Mesendoderm (in vitro differentiated cells): ENCODE measurements around the gene SRPK2.
"Not testable (repeated sequence)": the region's sequence is repeated elsewhere in the genome, so short reads cannot be mapped to it uniquely, and the experiment has no call there.

ENCODE experiments used
- DNase-seq: peaks from one replicate; pipeline ENCODE4 v3.0.0; 2013
- H2AK5ac ChIP-seq: 2 replicates; pipeline ENCODE4 v1.6.1; 2013; ENCODE audit warnings: low read length, inconsistent platforms
- H2BK120ac ChIP-seq: 2 replicates; pipeline ENCODE4 v1.6.1; 2013; ENCODE audit warnings: low read depth, mild to moderate bottlenecking, low read length, moderate library complexity, mixed read lengths
- H2BK15ac ChIP-seq: replicated peaks from 2 replicates; pipeline ENCODE4 v1.6.1; 2013; ENCODE audit warnings: low read depth, mild to moderate bottlenecking, moderate library complexity
- H2BK5ac ChIP-seq: 2 replicates; pipeline ENCODE4 v1.6.1; 2013; ENCODE audit warnings: low read length, inconsistent platforms
- H3K18ac ChIP-seq: 2 replicates; pipeline ENCODE4 v1.6.1; 2013; ENCODE audit warnings: mild to moderate bottlenecking, low read length, mixed read lengths
- H3K23ac ChIP-seq: one replicate; pipeline ENCODE4 v1.6.1; 2013; ENCODE audit warnings: low read length
- H3K27ac ChIP-seq: 2 replicates; pipeline ENCODE4 v1.5.1; 2013; ENCODE audit warnings: low read depth, mild to moderate bottlenecking, inconsistent platforms, low read length, moderate library complexity
- H3K27me3 ChIP-seq: 2 replicates; pipeline ENCODE4 v1.6.1; 2013; ENCODE audit warnings: low read length, control low read depth, mild to moderate bottlenecking, inconsistent platforms; ENCODE audit not compliant: insufficient read depth, poor library complexity
- H3K36me3 ChIP-seq: 2 replicates; pipeline ENCODE4 v1.6.1; 2013; ENCODE audit warnings: low read length, inconsistent platforms; ENCODE audit not compliant: control insufficient read depth, insufficient read depth
- H3K4ac ChIP-seq: one replicate; pipeline ENCODE4 v1.6.1; 2013; ENCODE audit warnings: low read depth, mild to moderate bottlenecking, low read length, moderate library complexity
- H3K4me1 ChIP-seq: 2 replicates; pipeline ENCODE4 v1.6.1; 2013; ENCODE audit warnings: low read depth, low read length, inconsistent platforms; ENCODE audit not compliant: control insufficient read depth
- H3K4me2 ChIP-seq: 2 replicates; pipeline ENCODE4 v1.6.1; 2013; ENCODE audit warnings: low read length
- H3K4me3 ChIP-seq: 2 replicates; pipeline ENCODE4 v1.5.1; 2013; ENCODE audit warnings: mild to moderate bottlenecking, low read length
- H3K56ac ChIP-seq: one replicate; pipeline ENCODE4 v1.6.1; 2013; ENCODE audit warnings: low read length
- H3K79me1 ChIP-seq: 2 replicates; pipeline ENCODE4 v1.6.1; 2013; ENCODE audit warnings: low read length, inconsistent platforms
- H3K79me2 ChIP-seq: 2 replicates; pipeline ENCODE4 v1.6.1; 2013; ENCODE audit warnings: mild to moderate bottlenecking, low read length; ENCODE audit not compliant: control insufficient read depth, insufficient read depth
- H3K9ac ChIP-seq: 2 replicates; pipeline ENCODE4 v1.6.1; 2013; ENCODE audit warnings: low read length, inconsistent platforms
- H4K5ac ChIP-seq: one replicate; pipeline ENCODE4 v1.6.1; 2013; ENCODE audit warnings: low read length
- H4K8ac ChIP-seq: one replicate; pipeline ENCODE4 v1.6.1; 2013; ENCODE audit warnings: low read depth, mild to moderate bottlenecking, control low read depth, low read length, moderate library complexity
- WGBS: extraction: QIAGEN DNeasy Blood & Tissue Kit; methylation state at CpG from one replicate; pipeline ENCODE4 v1.1.7; 2013; ENCODE audit warnings: low lambda C conversion rate, missing lambda C conversion rate; ENCODE audit not compliant: insufficient coverage; ENCODE audit errors: extremely low coverage; 5-methylcytosine and 5-hydroxymethylcytosine counted together

SRPK2 gene

GRCh38 chr7:105367458-105367857 lies 21.3 kb downstream of the SRPK2 start:
- no peak overlapping the region for H3K4ac ChIP-seq
- no peak overlapping the region for H3K4me2 ChIP-seq
- no CpG with 5 or more reads among the region's 2 CpGs for whole genome bisulfite sequencing
- no peak overlapping the region for H3K23ac ChIP-seq
- H2AK5ac ChIP-seq: no peak overlapping the region
- no peaks in the 10 kb centered on the region for H3K27me3 ChIP-seq
- H3K79me1 ChIP-seq: peaks cover 11% of the 10 kb centered on the region
- H4K8ac ChIP-seq: no peak overlapping the region
- H2BK5ac ChIP-seq: no peak overlapping the region
- no peaks in the 10 kb centered on the region for H3K36me3 ChIP-seq
- H3K9ac ChIP-seq: no peak overlapping the region
- no peak for DNase-seq
- peaks cover 25% of the 10 kb centered on the region for H3K79me2 ChIP-seq
- no peak overlapping the region for H2BK120ac ChIP-seq
- H3K18ac ChIP-seq: no peak overlapping the region
- H2BK15ac ChIP-seq: no peak overlapping the region
- H3K27ac ChIP-seq: no peak overlapping the region
- no peak overlapping the region for H3K56ac ChIP-seq
- H3K4me3 ChIP-seq: no peak overlapping the region
- H4K5ac ChIP-seq: no peak overlapping the region
- H3K4me1 ChIP-seq: no peaks in the 10 kb centered on the region

- H3K4me2 ChIP-seq: no peak overlapping the region
- no peaks in the 10 kb centered on the region for H3K4me1 ChIP-seq
- no peak overlapping the region for H2AK5ac ChIP-seq
- H3K9ac ChIP-seq: no peak overlapping the region
- no CpG with 5 or more reads among the region's 25 CpGs for WGBS
- H3K23ac ChIP-seq: no peak overlapping the region
- no peaks in the 10 kb centered on the region for H3K27me3 ChIP-seq
- peaks cover 19% of the 10 kb centered on the region for H3K79me2 ChIP-seq
- H3K79me1 ChIP-seq: peaks cover 11% of the 10 kb centered on the region
- no peak overlapping the region for H4K5ac ChIP-seq
- H2BK120ac ChIP-seq: no peak overlapping the region
- no peak overlapping the region for H3K18ac ChIP-seq
- H3K4ac ChIP-seq: no peak overlapping the region
- H4K8ac ChIP-seq: no peak overlapping the region
- H2BK15ac ChIP-seq: no peak overlapping the region
- H3K27ac ChIP-seq: no peak overlapping the region
- no peak overlapping the region for H3K56ac ChIP-seq
- DNase-seq: no peak
- no peaks in the 10 kb centered on the region for H3K36me3 ChIP-seq
- H2BK5ac ChIP-seq: no peak overlapping the region
- no peak overlapping the region for H3K4me3 ChIP-seq
Measured at GRCh38 chr7:105365541-105366534, 22.9 kb downstream of the SRPK2 start.

- peaks cover 7% of the 10 kb centered on the region for H3K79me1 ChIP-seq
- H2BK15ac ChIP-seq: no peak overlapping the region
- H2BK5ac ChIP-seq: no peak overlapping the region
- H3K4ac ChIP-seq: no peak overlapping the region
- no peak overlapping the region for H3K56ac ChIP-seq
- no peaks in the 10 kb centered on the region for H3K4me1 ChIP-seq
- H3K27me3 ChIP-seq: no peaks in the 10 kb centered on the region
- no peak overlapping the region for H3K18ac ChIP-seq
- H3K36me3 ChIP-seq: no peaks in the 10 kb centered on the region
- no peak overlapping the region for H3K4me3 ChIP-seq
- WGBS: no CpG with 5 or more reads among the region's 3 CpGs
- DNase-seq: no peak
- H3K9ac ChIP-seq: no peak overlapping the region
- H3K27ac ChIP-seq: no peak overlapping the region
- H4K8ac ChIP-seq: no peak overlapping the region
- H3K4me2 ChIP-seq: no peak overlapping the region
- H3K23ac ChIP-seq: no peak overlapping the region
- H4K5ac ChIP-seq: no peak overlapping the region
- H3K79me2 ChIP-seq: peaks cover 13% of the 10 kb centered on the region
- no peak overlapping the region for H2AK5ac ChIP-seq
- no peak overlapping the region for H2BK120ac ChIP-seq
Measured at GRCh38 chr7:105364684-105365083, 24.0 kb downstream of the SRPK2 start.

- H3K18ac ChIP-seq, H2BK15ac ChIP-seq, H3K9ac ChIP-seq, DNase-seq, H4K5ac ChIP-seq, H3K79me1 ChIP-seq, H3K4me2 ChIP-seq, H3K4me3 ChIP-seq, H3K27me3 ChIP-seq, H4K8ac ChIP-seq, H2AK5ac ChIP-seq, H3K56ac ChIP-seq, H2BK5ac ChIP-seq, H3K4ac ChIP-seq, H3K4me1 ChIP-seq, H2BK120ac ChIP-seq, H3K36me3 ChIP-seq, H3K27ac ChIP-seq, H3K23ac ChIP-seq: not testable (repeated sequence)
- peaks cover 15% of the 10 kb centered on the region for H3K79me2 ChIP-seq
- no CpG with 5 or more reads among the region's 6 CpGs for WGBS
Measured at GRCh38 chr7:105363657-105364056, 25.1 kb downstream of the SRPK2 start.

GRCh38 chr7:105362685-105363084 lies 26.0 kb downstream of the SRPK2 start:
- peaks cover 18% of the 10 kb centered on the region for H3K79me2 ChIP-seq
- H3K56ac ChIP-seq, H3K27ac ChIP-seq, H2BK120ac ChIP-seq, H2BK5ac ChIP-seq, H3K27me3 ChIP-seq, H3K9ac ChIP-seq, H2BK15ac ChIP-seq, H3K23ac ChIP-seq, H3K4ac ChIP-seq, H3K36me3 ChIP-seq, H3K4me1 ChIP-seq, H3K4me3 ChIP-seq, H2AK5ac ChIP-seq, H3K18ac ChIP-seq, H4K8ac ChIP-seq, H3K4me2 ChIP-seq, H4K5ac ChIP-seq, DNase-seq: not testable (repeated sequence)
- H3K79me1 ChIP-seq: peaks cover 10% of the 10 kb centered on the region
- no CpG with 5 or more reads among the region's 5 CpGs for WGBS
